ENCODE measurements around the gene C10orf95.

- TF ChIP-seq CTCF (IDR thresholded peaks at IDR 0.05 in 8 of 11, conservative IDR thresholded peaks at IDR 0.05 in 3 of 11) (no peak), POLR2AphosphoS5 (IDR thresholded peaks at IDR 0.05) (no peak)
Measured at GRCh38 chr10:102403115-102403514, 48.2 kb downstream of the C10orf95 start.

Data from spleen (tissue), 7 donors.